ENCODE measurements around the gene AUTS2.

DNA sequence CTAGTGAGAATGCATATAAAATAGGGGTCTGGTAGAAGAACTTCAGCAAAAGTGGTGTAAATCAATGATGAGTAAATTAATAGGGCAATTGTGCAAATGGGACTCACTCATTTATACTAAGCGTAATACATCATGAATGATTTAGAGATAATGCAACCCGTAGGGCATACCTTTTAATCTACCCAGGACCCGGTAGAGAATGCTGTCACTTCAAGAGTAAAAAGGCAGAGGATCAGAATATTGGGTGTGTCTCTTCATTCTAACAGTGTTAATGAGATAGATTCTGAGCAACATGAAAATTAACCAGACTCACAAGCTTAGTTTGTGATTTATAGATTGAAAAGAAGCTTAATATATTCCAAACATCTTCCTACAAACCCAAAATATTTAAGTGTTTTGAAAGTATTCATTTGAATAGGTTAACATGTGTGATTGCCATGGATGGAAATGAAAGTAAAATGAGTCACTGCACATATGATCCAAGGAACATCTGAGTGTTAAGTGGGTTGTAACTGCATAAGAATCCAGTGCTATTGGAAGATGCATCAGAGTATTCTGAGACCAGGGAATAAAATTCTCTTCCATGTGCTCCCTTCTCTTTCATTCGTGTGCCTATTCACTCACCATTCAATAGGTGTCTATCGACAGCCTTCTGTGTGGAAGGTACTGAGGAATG, 690.6 kb downstream of the AUTS2 start:
- no peak for TF ChIP-seq POLR2A (IDR thresholded peaks at IDR 0.05)
- TF ChIP-seq, protein P1, sequence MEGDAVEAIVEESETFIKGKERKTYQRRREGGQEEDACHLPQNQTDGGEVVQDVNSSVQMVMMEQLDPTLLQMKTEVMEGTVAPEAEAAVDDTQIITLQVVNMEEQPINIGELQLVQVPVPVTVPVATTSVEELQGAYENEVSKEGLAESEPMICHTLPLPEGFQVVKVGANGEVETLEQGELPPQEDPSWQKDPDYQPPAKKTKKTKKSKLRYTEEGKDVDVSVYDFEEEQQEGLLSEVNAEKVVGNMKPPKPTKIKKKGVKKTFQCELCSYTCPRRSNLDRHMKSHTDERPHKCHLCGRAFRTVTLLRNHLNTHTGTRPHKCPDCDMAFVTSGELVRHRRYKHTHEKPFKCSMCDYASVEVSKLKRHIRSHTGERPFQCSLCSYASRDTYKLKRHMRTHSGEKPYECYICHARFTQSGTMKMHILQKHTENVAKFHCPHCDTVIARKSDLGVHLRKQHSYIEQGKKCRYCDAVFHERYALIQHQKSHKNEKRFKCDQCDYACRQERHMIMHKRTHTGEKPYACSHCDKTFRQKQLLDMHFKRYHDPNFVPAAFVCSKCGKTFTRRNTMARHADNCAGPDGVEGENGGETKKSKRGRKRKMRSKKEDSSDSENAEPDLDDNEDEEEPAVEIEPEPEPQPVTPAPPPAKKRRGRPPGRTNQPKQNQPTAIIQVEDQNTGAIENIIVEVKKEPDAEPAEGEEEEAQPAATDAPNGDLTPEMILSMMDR (IDR thresholded peaks at IDR 0.05 in 8 of 11, conservative IDR thresholded peaks at IDR 0.05 in 3 of 11), result no peak

All from spleen (tissue), 7 donors.